ENCODE results near the gene SMCO1. TPM values are rescaled to one million over a fixed set of nuclear protein-coding genes. Genes with fewer than 3 reads are reported as not detected.

The SMCO1 gene
- total and polyA plus RNA-seq, 2 donors (not counting 3 experiments of a cell fraction or from before 2014, with no cell fraction given), result not detected

DNA sequence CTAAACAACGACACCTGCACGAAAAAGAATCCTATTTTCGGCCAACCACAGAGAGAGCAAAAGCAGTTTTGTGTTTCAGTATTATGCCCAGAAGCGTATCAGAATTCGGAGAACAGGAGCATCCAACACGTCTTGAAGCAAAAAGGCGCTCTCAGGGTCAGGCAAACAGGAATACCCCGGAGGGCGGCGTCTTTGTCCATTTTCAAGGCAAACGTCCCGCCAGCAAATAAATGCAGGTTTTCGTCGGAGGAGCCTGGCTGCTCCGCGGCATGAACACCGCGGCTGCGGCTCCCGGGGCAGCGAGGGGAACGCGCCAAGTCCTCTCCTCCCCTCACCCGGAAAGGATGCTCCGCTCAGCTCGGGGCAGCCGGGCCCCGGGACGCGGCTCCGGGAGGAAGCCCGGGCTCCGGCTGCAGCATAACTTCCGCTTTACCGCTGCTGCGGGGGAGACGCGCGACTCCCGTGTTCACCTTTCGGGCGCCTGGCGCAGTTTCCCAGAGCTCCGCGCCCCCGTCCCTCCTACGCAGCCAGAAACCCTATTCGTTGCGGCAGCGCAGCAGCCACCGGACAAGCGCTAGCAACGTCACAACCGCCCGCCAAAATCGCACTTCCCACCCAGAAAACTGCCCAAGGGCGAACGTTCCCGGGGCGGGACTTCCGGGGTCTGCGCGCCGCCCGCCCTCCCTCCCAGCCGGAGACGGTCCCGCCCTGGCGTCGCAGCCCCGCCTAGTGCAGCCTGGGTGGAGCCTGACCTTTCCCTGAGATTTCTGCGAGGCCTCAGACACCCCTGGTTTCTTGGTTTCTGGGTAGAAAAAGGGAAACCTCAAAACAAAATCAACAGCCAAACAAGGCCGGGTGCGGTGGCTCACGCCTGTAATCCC, 11.7 kb downstream of the SMCO1 start, which contains the start of gene RNF168:
RNF168 (minus strand) TSS at position 573 of the 881 bp plus-strand sequence. CDS start 595 bp downstream, outside the sequence.
- dilution Hi-C loops (cut with MboI; ENCODE audit: extremely low pct_ligation_motif_present, low sequenced_read_pairs) (no loop called here), intact Hi-C loops (cut with micrococcal nuclease) (loop anchor here (1.0 to 5.0 kb wide), 6 partner anchors 25 to 421 kb away; partner anchors contain the start of genes DYNLT2B, PCYT1A, TFRC and UBXN7)
- peak within 1 kb of the TSS; percentile 75 for H3K9ac ChIP-seq (replicated peaks; ENCODE audit: extremely low read depth, insufficient read depth, low read length)
- FAIRE-seq, result peak; percentile 92
- H2AFZ ChIP-seq (ENCODE audit: low read depth, low read length), result peak within 1 kb of the TSS; percentile 45
- H3K27ac ChIP-seq (ENCODE audit: insufficient read depth, low read depth, low read length), result peak within 1 kb of the TSS; percentile 85
- DNase-seq (ENCODE audit: low read depth, low spot score), result peak; percentile 93
- peaks cover 0 to 2% of the 10 kb centered on the region in 2 experiments for H3K27me3 ChIP-seq (ENCODE audit: control insufficient read depth in 2 of 2, insufficient read depth in 2 of 2, low read length in 2 of 2)
- H3K9me1 ChIP-seq (replicated peaks; ENCODE audit: control insufficient read depth, extremely low read depth, insufficient read depth, low read length), result no peaks in the 10 kb centered on the region
- H3K79me2 ChIP-seq (ENCODE audit: control insufficient read depth, insufficient read depth, low read length), result peaks cover 43% of the 10 kb centered on the region
- POLR2A ChIA-PET, result interaction anchor here (0.6 kb wide), 1 partner anchor 107 kb away, joined by 6 read pairs; no protein-coding TSS in a partner anchor
- CTCF ChIA-PET, result interaction anchor here (1.0 to 4.0 kb wide), 3 partner anchors 16 to 25 kb away, joined by 3 to 17 read pairs (median 4); no protein-coding TSS in a partner anchor
- no peaks in the 10 kb centered on the region for H3K36me3 ChIP-seq (ENCODE audit: control insufficient read depth in 2 of 2, extremely low read depth in 1 of 2, insufficient read depth in 2 of 2, low read length in 2 of 2)
- peak within 1 kb of the TSS; percentile 61 to 84 (median 67) for H3K4me3 ChIP-seq (replicated peaks in 1 of 3; ENCODE audit: insufficient read depth in 1 of 3, low read depth in 1 of 3, low read length in 3 of 3)
- peak within 1 kb of the TSS; percentile 47 for H3K4me2 ChIP-seq (ENCODE audit: insufficient read depth, low read length)
- peaks cover 13% of the 10 kb centered on the region for H3K4me1 ChIP-seq (ENCODE audit: control insufficient read depth, extremely low read depth, insufficient read depth, low read length)
- no peaks in the 10 kb centered on the region for H3K9me3 ChIP-seq (replicated peaks; ENCODE audit: control insufficient read depth, insufficient read depth, low read length)
- TSS peak; percentile 46 for BruUV-seq (replicated peaks)
- H4K20me1 ChIP-seq (replicated peaks; ENCODE audit: control insufficient read depth, extremely low read depth, insufficient read depth, low read length), result no peaks in the 10 kb centered on the region
- TF ChIP-seq MAX (IDR thresholded peaks at IDR 0.05; ENCODE audit: insufficient read depth, insufficient read length), result no peak
- peak; percentile 79 for TF ChIP-seq POLR2A (IDR thresholded peaks at IDR 0.05; ENCODE audit: low read depth, low read length)
- peak; percentile 66 for TF ChIP-seq POLR2AphosphoS5 (IDR thresholded peaks at IDR 0.05; ENCODE audit: insufficient read depth, low read depth, low read length)
- no peak for TF ChIP-seq FOS (IDR thresholded peaks at IDR 0.05; ENCODE audit: borderline replicate concordance, insufficient read depth, low read length)
- no peak for TF ChIP-seq EZH2 (IDR thresholded peaks at IDR 0.05; ENCODE audit: borderline replicate concordance, low read depth, low read length, severe bottlenecking)

Data from endothelial cell of umbilical vein (primary cell).